Dedifferentiated amniotic fluid mesenchymal stem cell (primary cell): Measurements from ENCODE around the gene MINK1.
"Not testable (repeated sequence)": the region's sequence is repeated elsewhere in the genome, so short reads cannot be mapped to it uniquely, and the experiment has no call there.

Source experiments
- DNase-seq: peaks from one replicate; pipeline ENCODE4 v3.0.0-alpha.2; 2016; ENCODE audit errors: extremely low spot score

Gene MINK1

DNA sequence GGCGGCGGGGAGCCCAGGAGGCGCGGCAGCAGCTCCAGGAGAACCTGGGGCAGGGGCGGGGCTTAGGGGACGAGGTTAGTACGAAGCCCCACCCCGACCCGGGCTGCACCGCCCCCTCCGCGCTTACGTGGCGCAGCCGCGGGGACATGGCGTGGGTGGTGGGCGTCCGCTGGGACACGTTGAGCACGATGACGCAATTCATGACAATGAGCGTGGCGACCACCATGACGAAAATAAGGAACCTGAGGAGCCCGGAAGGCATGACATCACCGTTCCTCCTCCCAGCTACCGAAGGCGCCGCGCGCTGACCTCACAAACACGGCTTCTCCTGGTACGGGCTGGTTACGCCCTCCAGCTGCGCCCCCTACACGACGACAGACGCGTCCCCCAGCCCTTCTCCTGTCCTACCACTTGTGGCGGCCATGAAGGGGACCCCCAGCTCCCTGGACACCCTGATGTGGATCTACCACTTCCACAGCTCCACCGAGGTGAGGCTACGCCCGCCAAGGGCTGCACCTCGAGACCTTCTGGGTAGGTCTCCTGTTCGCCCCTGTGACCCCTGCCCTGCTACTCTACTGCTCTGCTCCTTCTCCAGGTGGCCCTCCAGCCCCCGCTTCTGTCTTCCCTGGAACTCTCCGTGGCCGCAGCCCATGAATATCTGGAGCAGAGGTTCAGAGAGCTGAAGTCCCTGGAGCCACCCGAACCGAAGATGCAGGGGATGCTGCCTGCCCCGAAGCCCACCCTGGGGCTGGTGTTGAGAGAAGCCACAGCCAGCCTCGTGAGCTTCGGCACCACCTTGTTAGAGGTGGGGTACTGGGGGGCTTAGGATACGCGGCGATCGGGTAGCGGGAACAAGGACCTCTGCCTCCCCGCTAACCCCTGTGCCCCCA is 66.4 kb downstream of the MINK1 start, which contains the start of gene C17orf107:
Gene C17orf107 (plus strand): TSS at position 196 of the 890 bp plus-strand sequence. CDS start 227 bp downstream, at position 423.
- DNase-seq: no peak

DNA sequence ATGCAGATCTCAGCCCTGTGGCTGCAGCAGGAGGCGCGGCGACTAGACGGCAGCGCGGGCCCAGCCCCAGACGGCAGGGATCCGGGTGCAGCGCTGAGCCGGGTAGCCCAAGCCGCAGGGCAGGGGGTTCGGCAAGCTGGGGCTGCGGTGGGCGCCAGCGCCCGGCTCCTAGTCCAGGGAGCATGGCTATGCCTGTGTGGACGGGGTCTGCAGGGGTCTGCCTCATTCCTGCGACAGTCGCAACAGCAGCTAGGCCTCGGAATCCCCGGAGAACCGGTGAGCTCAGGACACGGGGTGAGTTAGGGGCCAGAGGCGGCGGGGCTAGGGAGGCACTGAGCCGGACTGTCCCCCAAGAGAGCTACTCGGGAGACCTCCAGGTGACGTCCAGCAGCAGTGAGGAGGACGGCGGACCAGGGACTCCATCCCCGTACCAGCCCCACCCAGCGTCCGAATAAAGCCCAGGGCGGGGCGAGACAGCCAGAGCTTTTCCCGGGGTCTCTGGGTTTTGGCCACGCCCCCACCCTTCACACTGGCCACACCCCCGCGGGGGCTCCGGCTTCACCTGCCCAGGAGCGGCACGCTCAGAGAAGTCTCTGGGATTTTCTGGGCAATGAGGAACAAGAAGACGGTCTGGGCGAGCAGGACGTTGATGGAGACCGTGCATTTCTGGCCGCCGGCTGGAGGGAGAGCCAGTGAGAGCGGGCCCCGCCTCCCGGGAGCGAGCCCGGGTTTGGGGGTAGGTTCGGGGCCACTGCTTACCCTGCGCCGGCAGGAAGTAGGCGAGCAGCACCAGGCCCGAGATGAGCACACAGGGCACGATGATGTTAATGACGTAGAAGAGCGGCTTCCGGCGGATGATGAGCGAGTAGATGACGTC is 67.3 kb downstream of the MINK1 start:
- DNase-seq: no peak

DNA sequence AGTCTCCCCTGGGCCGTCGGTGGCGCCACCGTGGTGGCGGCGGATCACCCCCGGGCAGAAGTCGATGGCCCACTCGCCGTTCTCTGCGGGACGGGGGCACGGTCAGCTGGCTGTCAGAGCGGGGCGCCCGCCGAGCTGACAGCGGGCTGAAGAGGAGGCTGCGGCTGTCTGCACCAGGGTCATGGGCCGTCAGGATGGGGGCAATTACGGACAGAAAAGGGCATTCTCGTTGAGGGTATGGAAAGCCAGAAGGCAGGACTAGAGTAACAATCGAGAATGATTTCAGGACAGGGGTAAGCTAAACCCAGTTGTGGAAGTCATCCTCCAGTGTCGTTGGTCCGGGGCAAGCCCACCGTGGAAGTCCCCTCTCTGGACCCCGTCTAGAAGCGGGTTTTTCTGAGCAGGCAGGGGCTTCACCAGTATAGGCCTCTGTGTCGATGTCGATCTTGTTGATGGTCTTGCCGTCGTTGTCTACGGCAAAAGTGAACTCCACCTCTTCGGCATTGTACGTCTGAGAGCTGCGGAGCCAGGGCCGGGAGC is 68.0 kb downstream of the MINK1 start:
- DNase-seq: no peak

DNA sequence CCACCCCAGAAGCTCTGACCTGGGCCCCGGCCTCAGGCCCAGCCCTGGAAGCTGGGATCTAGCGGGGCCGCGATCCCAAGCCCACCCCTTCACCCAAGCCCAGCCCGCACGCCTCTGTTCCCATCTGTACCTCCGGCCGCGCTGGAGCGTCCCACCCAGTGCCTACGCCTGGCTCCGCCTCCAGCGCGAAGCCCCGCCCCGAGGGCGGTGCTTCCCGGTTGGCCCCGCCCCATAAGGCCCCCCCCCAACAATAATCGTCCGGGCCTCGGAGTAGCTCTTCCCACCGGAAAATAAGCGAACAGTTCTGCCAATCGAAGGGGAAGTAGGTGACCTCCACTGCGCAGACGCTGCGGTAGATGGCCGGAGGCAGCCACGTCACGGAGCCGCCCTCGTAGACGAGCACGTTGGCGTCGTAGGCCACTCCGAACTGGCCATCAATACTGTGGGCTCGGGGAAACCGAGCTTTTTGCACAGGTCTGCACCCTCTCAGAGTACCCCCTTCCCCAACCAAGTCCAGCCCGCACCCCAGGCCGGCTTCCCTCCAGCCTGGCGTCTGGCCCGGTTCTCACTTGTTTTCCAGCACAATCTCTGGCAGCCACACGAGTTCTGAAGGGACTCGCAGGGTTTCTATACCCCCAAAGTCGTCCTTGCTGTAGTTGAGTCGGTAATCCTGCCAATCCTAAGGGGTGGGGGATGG is 68.7 kb downstream of the MINK1 start:
- DNase-seq: no peak

DNA sequence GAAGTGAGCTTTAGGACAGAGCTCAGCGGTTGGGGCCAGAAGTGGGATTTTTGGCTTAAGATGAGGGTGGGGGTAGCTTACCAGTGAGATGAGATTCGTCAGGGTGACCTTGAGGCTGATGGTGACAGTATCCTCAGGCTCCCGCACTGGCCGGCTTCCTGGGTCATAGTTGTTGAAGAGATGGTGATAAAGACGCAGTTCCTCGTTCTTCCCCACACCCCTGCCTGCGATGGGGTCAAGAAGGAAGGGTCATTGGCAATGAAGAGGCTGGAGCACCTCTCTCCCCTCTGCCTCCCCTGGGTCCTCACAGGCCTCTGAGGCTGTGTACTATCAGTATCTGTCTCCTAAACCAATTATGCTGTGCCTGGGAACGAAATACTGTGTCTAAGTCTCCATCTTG is 69.4 kb downstream of the MINK1 start:
- no peak for DNase-seq

DNA sequence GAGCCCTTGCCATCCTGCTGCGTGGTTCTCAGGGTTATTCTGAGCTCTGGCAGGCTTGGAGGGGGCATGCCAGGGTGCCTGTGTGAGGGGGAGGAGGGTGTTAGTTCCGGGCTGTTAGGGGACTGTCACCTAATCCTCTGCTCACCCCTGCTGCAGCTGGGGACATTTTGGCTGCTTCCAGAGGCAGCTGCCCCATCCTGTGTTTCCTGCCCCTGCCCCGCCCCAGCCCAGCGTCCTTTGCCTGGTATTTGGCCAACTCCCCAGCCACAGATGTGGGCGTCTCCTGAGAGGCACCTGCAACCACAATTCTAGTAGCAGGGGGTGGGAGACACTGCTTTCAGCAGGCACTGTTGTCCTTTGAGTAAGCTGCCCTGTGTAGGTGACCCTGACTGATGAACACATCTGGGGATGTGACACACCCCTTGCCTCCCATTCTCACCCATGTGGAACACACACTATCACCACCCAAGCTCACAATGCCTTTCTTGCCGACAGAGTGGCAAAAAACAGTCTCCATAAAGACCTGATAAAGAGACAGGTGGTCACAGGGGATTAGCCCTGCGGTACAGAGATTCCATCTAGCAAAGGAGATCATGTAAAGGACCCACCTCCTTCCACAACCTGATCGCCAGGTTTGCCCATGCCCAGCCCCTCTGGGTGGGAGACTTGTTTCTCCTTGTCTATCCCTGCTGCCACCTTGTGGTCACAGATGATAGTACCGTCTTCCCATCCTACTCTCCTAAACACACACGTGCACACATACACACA is 70.1 kb downstream of the MINK1 start, which contains the start of gene CHRNE:
Gene CHRNE (minus strand): TSS at position 48 of the 768 bp plus-strand sequence. CDS start 35 bp downstream, at position 13.
- DNase-seq: peak; percentile 56

DNA sequence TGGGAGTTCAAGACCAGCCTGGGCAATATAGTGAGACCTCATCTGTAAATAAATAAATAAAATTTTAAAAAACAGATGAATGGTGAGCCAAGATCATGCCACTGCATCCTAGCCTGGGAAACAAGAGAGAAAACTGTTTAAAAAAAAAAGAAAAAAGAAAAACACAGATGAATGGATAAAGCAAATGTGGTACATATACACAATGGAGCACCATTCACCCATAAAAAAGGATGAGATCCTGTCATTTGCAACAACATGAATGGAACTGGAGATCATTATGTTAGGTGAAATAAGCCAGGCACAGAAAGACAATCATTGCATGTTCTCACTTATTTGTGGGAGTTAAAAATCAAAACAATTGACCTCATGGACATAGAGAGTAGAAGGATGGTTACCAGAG is 73.5 kb downstream of the MINK1 start:
- DNase-seq: not testable (repeated sequence)

DNA sequence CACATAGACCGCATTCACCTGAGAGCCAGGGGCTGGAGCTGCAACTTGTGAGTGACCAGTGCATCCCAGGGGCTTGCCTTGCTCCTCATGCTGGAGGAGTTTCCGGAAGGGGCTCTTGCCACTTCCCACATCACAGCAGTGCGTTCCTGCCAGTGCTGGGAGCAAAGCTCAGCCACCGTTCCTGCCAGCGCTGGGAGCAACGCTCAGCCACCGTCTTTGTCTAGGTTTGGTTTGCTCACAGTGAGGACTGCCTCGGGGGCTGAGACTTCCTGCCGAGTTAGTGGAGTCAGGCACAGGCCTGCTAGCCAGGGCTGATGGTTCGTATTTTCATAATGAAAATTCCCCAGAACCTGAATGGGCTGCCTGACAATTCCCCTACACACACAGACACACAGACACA is 75.2 kb downstream of the MINK1 start:
- DNase-seq: no peak

DNA sequence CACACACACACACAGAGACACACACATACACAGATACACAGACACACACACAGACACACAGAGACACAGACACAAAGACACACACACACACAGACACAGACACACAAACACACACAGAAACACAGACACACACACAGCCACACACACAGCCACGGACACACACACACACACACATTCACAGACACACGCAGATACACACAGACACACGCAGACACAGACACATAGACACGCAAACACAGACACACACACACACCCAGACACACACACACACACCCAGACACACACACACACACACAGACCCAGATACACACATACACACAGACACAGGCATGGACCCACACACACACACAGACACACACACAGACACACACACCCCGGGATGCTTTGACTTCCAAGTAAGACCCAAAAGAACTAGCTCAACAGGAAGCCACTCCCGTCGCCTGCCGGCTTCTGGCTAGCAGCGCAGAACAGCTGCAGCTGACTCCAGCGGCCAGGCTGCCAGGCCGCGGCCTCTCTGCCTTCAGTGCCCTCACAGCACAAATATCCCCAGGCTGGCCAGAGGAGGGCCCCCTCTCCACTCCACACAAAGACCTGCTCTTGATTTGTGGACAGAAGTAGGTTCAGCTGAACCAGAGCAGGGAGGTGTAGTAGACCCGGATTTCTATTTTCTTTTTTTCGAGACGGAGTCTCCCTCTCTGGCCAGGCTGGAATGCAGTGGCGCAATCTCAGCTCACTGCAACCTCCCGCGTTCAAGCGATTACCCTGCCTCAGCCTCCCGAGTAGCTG is 75.8 kb downstream of the MINK1 start:
- DNase-seq: peak; percentile 73

DNA sequence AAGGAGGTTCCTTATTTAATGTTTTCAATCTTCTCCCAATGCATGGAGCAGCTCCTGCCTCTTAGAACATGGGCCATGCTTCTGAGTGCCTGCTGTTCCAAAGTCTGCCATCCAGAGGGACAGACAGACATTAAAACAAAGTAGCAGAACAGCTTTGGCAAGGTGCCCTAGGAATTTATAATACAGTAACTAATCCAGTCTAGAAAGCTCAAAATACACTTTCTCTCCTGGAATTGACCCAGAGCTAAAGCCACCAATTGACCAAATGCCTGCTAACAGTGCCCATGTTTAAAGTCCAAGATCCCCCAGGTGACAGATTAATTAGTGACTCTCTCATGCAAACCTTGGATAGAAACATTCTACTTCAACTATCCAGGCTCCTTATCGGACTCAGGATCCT is 80.9 kb downstream of the MINK1 start:
- DNase-seq: no peak

DNA sequence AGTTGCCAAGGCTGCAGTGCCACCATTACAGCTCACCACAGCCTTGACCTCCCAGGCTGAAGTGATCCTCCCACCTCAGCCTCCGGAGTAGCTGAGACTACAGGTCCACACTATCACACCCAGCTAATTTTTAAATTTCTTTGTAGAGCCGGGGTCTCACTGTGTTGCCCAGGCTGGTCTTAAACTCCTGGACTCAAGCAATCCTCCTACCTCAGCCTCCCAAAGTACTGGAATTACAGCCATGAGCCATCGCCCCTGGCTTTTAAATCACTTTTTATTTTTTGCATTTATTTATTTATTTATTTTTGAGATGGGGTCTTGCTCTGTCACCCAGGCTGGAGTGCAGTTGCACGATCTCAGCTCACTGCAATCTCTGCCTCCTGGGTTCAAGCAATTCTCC is 81.4 kb downstream of the MINK1 start:
- not testable (repeated sequence) for DNase-seq

DNA sequence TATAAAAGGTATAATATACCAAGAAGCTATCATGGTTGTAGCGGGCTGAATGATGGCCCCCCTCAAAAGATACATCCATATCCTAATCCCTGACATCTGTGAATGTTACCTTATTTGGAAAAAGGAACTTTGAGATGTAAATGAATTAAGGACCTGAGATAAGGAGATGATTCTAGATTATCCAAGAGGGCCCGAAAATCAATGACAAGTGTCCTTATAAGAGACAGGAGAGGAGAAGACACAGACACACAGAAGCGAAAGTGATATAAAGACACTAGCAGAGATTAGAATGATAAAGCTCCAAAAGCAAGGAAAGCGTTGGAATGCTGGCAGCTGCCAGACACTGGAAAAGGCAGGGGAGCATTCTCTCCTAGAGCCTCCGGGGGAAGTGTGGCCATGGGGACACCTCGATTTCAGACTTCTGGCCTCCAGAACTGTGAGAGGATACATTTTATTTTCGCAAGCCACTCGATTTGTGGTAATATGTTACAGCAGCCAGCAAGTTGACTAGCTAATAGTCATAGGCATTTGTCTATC is 86.4 kb downstream of the MINK1 start:
- DNase-seq: no peak

DNA sequence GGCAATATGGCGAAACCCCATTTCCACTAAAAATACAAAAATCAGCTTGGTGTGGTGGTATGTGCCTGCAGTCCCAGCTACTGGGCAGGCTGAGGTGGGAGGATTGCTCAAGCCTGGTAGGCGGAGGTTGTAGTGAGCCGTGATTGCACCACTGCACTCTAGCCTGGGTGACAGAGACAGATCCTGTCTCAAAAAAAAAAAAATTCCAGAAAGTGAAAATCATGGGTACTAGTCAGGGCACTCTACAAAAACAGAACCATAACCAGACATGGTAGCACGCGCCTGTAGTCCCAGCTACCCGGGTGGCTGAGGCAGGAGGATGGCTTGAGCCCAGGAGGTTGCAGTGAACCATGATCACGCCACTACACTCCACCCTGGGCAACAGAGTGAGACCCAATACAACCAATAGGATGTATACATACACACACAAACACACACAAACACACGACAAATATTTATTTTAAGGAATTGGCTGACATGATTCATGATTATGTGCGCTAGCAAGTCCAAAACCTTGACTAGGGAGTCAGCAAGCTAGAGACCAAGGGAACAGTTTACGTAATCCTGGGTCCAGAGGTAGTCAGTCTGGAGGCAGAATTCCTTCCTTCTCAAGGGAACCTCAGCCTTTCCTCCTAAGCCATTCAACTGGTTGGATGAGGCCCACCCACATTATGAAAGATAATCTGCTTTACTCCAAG is 87.4 kb downstream of the MINK1 start:
- no peak for DNase-seq

DNA sequence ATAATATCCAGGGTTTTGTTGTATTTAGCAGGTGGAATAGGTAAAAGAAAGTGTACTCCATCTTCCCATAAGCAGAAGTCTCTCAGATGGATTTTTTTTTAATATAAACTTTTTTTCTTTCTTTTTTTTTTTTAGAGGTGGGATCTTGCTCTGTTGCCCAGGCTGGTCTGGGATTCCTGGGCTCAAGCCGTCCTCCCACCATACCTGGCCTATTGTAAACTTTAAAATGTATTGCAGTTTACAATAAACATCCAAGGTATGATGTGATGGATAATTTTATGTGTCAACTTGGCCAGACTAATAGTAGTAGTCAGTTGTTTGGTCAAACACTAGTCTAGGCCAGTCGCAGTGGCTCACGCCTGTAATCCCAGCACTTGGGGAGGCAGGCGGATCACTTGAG is 88.2 kb downstream of the MINK1 start:
- DNase-seq: no peak

DNA sequence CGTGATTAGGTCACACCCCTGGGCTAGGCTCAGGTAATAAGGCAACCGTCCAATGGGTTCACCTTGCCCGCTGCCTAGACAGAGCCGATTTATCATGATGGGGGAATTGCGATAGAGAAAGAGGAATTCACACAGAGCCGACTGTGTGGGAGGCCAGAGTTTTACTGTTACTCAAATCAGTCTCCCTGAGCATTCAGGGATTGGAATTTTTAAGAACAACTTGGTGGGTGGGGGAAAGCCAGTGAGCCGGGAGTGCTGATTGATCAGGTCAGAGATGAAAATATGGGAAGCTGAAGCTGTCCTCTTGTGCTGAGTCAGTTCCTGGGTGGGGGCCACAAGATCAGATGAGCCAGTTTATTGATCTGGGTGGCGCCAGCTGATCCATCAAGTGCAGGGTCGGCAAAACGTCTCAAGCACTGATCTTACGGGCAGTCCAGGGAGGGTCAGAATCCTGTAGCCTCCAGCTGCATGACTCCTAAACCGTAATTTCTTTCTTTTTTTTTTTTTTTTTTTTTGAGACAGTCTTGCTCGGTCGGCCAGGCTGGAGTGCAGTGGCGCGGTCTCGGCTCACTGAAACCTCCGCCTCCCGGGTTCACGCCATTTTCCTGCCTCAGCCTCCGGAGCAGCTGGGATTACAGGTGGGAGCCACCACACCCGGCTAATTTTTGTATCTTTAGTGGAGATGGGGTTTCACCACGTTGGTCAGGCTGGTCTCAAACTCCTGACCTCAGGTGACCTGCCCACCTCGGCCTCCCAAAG is 93.6 kb downstream of the MINK1 start:
- DNase-seq: not testable (repeated sequence)

DNA sequence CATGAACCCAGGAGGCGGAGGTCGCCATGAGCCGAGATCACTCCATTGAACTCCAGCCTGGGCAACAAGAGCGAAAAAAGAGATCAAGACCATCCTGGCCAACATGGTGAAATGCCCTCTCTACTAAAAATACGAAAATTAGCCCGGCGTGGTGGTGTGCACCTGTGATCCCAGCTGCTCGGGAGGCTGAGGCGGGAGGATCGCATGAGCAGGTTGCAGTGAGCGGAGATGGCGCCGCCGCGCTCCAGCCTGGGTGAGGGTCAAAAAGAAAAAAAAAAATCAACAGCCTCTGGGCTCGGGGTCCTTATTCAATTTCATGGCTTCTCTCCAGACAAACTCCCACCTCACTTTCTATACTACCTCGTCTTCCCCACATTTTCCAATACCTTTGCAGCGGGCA is 95.7 kb downstream of the MINK1 start:
- no peak for DNase-seq

DNA sequence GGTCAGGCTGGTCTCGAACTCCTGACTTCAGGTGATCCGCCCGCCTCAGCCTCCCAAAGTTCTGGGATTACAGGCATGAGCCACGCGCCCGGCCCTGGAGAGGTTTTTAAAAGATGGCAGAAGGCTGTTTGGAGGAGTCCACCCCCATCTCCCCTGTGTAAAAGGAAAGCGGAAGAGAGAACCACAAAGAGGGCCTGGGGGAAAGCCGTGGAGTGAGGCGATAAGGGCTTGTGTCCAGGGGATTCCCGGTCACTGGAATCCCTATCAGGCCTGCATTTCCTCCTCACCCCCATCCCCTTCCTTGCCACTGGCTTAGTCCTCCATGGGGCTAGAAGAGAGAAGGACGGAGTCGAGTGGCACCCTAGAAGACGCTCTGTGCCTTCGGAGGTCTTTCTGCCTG is 98.8 kb downstream of the MINK1 start, which contains the start of gene GP1BA:
Gene GP1BA (plus strand): TSS at position 315 of the 400 bp plus-strand sequence. CDS start 328 bp downstream, outside the sequence.
- no peak for DNase-seq

DNA sequence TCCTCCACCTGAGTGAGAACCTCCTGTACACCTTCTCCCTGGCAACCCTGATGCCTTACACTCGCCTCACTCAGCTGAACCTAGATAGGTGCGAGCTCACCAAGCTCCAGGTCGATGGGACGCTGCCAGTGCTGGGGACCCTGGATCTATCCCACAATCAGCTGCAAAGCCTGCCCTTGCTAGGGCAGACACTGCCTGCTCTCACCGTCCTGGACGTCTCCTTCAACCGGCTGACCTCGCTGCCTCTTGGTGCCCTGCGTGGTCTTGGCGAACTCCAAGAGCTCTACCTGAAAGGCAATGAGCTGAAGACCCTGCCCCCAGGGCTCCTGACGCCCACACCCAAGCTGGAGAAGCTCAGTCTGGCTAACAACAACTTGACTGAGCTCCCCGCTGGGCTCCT is 99.6 kb downstream of the MINK1 start:
- DNase-seq: no peak
